ENCODE measurements around the gene FBXO2. TPM values are rescaled to one million over a fixed set of nuclear protein-coding genes. Genes with fewer than 3 reads are reported as not detected.

The FBXO2 gene
- total RNA-seq, 1 donor from 2014 or later: 5.6 TPM

DNA sequence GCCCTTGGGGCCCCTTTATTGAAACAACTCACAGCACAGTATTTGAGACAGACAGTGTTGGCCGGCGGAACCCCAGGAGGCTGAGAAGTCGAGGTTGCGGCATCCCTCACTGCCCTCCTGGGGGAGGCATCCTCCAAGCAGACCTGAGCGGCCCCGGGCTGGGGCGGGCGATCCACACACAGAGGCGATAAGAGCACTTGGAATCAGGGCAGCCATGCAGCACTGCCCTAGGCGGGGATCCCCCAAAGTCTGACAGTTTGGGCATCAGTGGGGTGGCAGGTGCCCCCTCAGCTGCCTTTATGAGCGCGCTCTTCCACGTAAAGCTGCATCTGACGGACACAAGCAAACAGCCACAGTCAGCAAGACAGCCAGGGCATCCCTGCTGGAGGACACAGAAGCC lies 20.3 kb upstream of the FBXO2 start:
- peaks cover 5% of the 10 kb centered on the region for H3K4me1 Mint-ChIP-seq (ENCODE audit: low read depth)
- TF ChIP-seq, protein P1, sequence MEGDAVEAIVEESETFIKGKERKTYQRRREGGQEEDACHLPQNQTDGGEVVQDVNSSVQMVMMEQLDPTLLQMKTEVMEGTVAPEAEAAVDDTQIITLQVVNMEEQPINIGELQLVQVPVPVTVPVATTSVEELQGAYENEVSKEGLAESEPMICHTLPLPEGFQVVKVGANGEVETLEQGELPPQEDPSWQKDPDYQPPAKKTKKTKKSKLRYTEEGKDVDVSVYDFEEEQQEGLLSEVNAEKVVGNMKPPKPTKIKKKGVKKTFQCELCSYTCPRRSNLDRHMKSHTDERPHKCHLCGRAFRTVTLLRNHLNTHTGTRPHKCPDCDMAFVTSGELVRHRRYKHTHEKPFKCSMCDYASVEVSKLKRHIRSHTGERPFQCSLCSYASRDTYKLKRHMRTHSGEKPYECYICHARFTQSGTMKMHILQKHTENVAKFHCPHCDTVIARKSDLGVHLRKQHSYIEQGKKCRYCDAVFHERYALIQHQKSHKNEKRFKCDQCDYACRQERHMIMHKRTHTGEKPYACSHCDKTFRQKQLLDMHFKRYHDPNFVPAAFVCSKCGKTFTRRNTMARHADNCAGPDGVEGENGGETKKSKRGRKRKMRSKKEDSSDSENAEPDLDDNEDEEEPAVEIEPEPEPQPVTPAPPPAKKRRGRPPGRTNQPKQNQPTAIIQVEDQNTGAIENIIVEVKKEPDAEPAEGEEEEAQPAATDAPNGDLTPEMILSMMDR (IDR thresholded peaks at IDR 0.05; ENCODE audit: unreplicated experiment): no peak
- H3K4me3 Mint-ChIP-seq (ENCODE audit: low read depth): no peak overlapping the region
- H3K27me3 Mint-ChIP-seq: no peaks in the 10 kb centered on the region
- no peak overlapping the region for H3K27ac Mint-ChIP-seq
- no peak for DNase-seq (ENCODE audit: low spot score, unreplicated experiment)
- H3K36me3 Mint-ChIP-seq (ENCODE audit: insufficient read depth): peaks cover 9% of the 10 kb centered on the region
- no peaks in the 10 kb centered on the region for H3K9me3 Mint-ChIP-seq (ENCODE audit: low read depth)

DNA sequence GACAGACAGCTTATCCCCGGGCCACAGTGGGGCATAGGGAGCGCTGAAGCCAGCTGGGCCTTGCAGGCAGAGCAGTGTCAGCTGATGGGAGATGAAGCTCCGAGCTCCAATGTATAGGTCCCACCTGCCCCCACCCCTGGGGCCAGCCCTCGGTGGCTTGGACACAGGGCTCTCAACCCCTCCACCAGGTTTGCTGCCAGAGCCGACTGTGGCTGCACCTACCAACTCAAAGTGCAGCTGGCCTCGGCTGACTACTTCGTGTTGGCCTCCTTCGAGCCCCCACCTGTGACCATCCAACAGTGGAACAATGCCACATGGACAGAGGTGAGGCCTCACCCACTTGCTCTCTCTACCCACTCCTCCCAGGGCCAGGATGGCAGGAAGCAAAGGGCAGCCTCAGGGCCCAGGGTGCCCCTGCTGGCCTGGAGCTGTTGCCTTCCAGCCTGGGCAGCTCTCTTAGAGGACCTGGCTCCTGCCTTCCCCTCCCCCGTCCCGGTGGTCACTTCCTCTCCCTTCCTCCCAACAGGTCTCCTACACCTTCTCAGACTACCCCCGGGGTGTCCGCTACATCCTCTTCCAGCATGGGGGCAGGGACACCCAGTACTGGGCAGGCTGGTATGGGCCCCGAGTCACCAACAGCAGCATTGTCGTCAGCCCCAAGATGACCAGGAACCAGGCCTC lies 19.0 kb upstream of the FBXO2 start:
- H3K4me1 Mint-ChIP-seq (ENCODE audit: low read depth): peaks cover 5% of the 10 kb centered on the region
- TF ChIP-seq, protein P1 (IDR thresholded peaks at IDR 0.05; ENCODE audit: unreplicated experiment): no peak
- no peaks in the 10 kb centered on the region for H3K9me3 Mint-ChIP-seq (ENCODE audit: low read depth)
- H3K27me3 Mint-ChIP-seq: no peaks in the 10 kb centered on the region
- H3K36me3 Mint-ChIP-seq (ENCODE audit: insufficient read depth): peaks cover 10% of the 10 kb centered on the region
- DNase-seq (ENCODE audit: low spot score, unreplicated experiment): no peak
- H3K27ac Mint-ChIP-seq: no peak overlapping the region
- no peak overlapping the region for H3K4me3 Mint-ChIP-seq (ENCODE audit: low read depth)

DNA sequence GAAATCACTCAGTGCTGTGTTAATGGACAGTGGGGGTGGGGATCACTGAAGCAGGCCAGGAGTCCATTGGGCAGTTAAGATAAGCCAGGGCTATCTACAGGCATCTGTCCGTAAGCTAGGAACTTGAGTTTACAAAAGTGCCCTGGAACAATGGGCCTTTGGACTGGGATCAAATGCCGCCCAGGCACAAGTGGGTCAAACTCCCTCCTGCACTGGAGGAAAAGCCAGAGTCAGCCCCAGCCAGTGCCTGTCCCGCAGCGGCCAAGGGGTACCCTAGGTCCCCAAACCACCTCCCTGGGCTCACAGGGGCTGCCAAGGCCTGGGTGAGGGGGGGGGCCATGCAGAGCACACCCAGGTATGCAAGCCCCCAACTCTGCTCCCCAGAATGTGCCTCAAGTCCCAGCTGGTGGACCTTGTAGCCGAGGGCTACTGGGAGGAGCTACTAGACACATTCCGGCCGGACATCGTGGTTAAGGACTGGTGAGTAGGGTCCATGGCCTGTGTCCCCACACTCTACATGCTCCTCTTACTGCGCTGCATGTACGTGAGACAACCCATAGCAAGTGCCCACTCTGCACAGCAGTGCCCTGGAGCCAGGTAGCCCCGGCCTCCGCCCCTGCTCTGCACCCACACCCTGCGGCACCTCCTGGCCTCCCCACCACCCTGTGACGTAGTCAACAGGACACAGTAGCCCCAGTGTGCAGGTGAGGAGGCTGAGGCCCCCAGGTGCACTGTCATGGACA lies 17.5 kb upstream of the FBXO2 start:
- Mint-ChIP-seq H3K9me3 (ENCODE audit: low read depth) (no peaks in the 10 kb centered on the region), H3K36me3 (ENCODE audit: insufficient read depth) (peaks cover 10% of the 10 kb centered on the region), H3K4me3 (ENCODE audit: low read depth) (no peak overlapping the region)

DNA sequence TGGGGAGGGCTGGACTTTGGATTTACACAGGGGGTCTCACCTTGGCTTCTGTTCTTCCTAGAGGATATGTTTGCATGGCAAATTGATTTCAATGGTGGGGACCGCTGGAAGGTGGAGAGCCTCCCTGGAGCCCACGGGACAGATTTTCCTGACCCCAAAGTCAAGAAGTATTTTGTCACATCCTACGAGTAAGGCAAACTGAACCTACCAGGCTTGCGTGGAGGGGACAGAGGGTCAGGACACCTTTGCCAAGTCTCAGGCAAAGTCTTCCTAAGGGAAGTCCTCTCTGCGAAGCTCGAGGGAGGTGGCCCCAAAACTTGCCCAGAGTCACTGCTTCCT lies 16.9 kb upstream of the FBXO2 start:
- H3K4me1 Mint-ChIP-seq (ENCODE audit: low read depth): peaks cover 5% of the 10 kb centered on the region
- no peaks in the 10 kb centered on the region for H3K27me3 Mint-ChIP-seq
- H3K9me3 Mint-ChIP-seq (ENCODE audit: low read depth): no peaks in the 10 kb centered on the region
- no peak overlapping the region for H3K4me3 Mint-ChIP-seq (ENCODE audit: low read depth)
- no peak for DNase-seq (ENCODE audit: low spot score, unreplicated experiment)
- H3K27ac Mint-ChIP-seq: peak overlapping the region; percentile 13
- TF ChIP-seq, protein P1 (IDR thresholded peaks at IDR 0.05; ENCODE audit: unreplicated experiment): no peak
- peaks cover 10% of the 10 kb centered on the region for H3K36me3 Mint-ChIP-seq (ENCODE audit: insufficient read depth)

More for the DNA sequence above, 17.5 kb upstream of the FBXO2 start:
- TF ChIP-seq, protein P1 (IDR thresholded peaks at IDR 0.05; ENCODE audit: unreplicated experiment): no peak
- Mint-ChIP-seq H3K27me3 (no peaks in the 10 kb centered on the region), H3K4me1 (ENCODE audit: low read depth) (peaks cover 5% of the 10 kb centered on the region), H3K27ac (peak overlapping the region; percentile 13)
- no peak for DNase-seq (ENCODE audit: low spot score, unreplicated experiment)

DNA sequence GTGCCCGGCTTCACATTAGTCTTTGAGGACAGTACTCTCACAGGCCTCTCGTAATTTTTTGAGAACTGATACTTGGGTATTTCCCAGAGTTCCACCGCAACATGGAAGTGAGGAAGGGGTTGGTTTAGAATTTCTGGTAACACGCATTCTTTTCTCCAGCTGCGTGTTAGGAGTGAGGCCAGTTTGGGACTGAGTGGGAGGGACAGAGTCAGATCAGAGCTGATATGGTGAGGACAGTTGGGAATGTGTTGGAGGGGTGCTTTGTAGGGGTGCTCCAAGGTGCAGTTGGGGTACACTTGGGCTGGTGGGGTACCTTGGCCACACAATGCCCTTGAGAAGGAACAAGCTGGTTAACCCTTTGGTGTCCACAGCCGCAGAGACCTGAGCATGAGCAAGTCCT lies 16.5 kb upstream of the FBXO2 start:
- Mint-ChIP-seq H3K27ac (no peak overlapping the region), H3K27me3 (no peaks in the 10 kb centered on the region), H3K4me3 (ENCODE audit: low read depth) (no peak overlapping the region), H3K4me1 (ENCODE audit: low read depth) (peaks cover 5% of the 10 kb centered on the region), H3K36me3 (ENCODE audit: insufficient read depth) (peaks cover 10% of the 10 kb centered on the region), H3K9me3 (ENCODE audit: low read depth) (no peaks in the 10 kb centered on the region)
- DNase-seq (ENCODE audit: low spot score, unreplicated experiment): no peak
- TF ChIP-seq, protein P1 (IDR thresholded peaks at IDR 0.05; ENCODE audit: unreplicated experiment): no peak

Measured in progenitor cell of endocrine pancreas (in vitro differentiated cells).